HG02759 (cell line): ENCODE results near the gene PTPRN2.
"Not testable (repeated sequence)": the region's sequence is repeated elsewhere in the genome, so short reads cannot be mapped to it uniquely, and the experiment has no call there.

Experiments used
- ATAC-seq: cut with Tn5 transposase; IDR thresholded peaks from one replicate; pipeline ENCODE4 v1.9.1; 2021; ENCODE audit warnings: mild to moderate bottlenecking, moderate library complexity; ENCODE audit not compliant: unreplicated experiment

The PTPRN2 gene

GRCh38 chr7:157745721-157746709 lies 841.6 kb downstream of the PTPRN2 start:
- ATAC-seq: no peak

- no peak for ATAC-seq
These were observed 842.6 kb downstream of the PTPRN2 start for GRCh38 chr7:157744786-157745601.

GRCh38 chr7:157743781-157744525 lies 843.7 kb downstream of the PTPRN2 start:
- no peak for ATAC-seq

GRCh38 chr7:157740251-157740798 lies 847.3 kb downstream of the PTPRN2 start:
- ATAC-seq: no peak

- no peak for ATAC-seq
These were observed 848.0 kb downstream of the PTPRN2 start for GRCh38 chr7:157739650-157740049.

- ATAC-seq: no peak
These were observed 848.6 kb downstream of the PTPRN2 start for GRCh38 chr7:157739031-157739430.

GRCh38 chr7:157738066-157738460 lies 849.6 kb downstream of the PTPRN2 start:
- no peak for ATAC-seq

- no peak for ATAC-seq
These were observed 850.2 kb downstream of the PTPRN2 start for GRCh38 chr7:157737151-157738065.

- ATAC-seq: no peak
These were observed 851.3 kb downstream of the PTPRN2 start for GRCh38 chr7:157736341-157736740.

GRCh38 chr7:157735826-157736225 lies 851.8 kb downstream of the PTPRN2 start:
- no peak for ATAC-seq

- ATAC-seq: no peak
These were observed 852.7 kb downstream of the PTPRN2 start for GRCh38 chr7:157734676-157735640.

GRCh38 chr7:157733760-157734395 lies 853.7 kb downstream of the PTPRN2 start:
- ATAC-seq: not testable (repeated sequence)

- ATAC-seq: no peak
These were observed 856.5 kb downstream of the PTPRN2 start for GRCh38 chr7:157731126-157731525.

- ATAC-seq: no peak
These were observed 857.0 kb downstream of the PTPRN2 start for GRCh38 chr7:157730614-157731013.

GRCh38 chr7:157729566-157729965 lies 858.1 kb downstream of the PTPRN2 start:
- ATAC-seq: no peak

- no peak for ATAC-seq
These were observed 859.5 kb downstream of the PTPRN2 start for GRCh38 chr7:157727964-157728615.

- ATAC-seq: no peak
These were observed 860.9 kb downstream of the PTPRN2 start for GRCh38 chr7:157726764-157727163.
